Activated CD8-positive, alpha-beta memory T cell treated with anti-CD3 and anti-CD28 coated beads, Interleukin-2, amount 50 U/mL, for 48 hours (primary cell): Measurements from ENCODE around the gene MN1.

Experiments used
- DNase-seq: peaks from one replicate; pipeline ENCODE4 v3.0.0-alpha.2; 2020

Gene MN1

GRCh38 chr22:27825174-27825573 lies 23.6 kb upstream of the MN1 start:
- DNase-seq = peak; percentile 73

- no peak for DNase-seq
These were observed 21.7 kb upstream of the MN1 start for GRCh38 chr22:27823221-27823620.

GRCh38 chr22:27820896-27821866 lies 19.6 kb upstream of the MN1 start:
- no peak for DNase-seq

GRCh38 chr22:27816552-27816951 lies 15.0 kb upstream of the MN1 start:
- no peak for DNase-seq

- no peak for DNase-seq
These were observed 14.4 kb upstream of the MN1 start for GRCh38 chr22:27815826-27816530.

- no peak for DNase-seq
These were observed 13.4 kb upstream of the MN1 start for GRCh38 chr22:27814993-27815392.

- no peak for DNase-seq
These were observed 10.2 kb upstream of the MN1 start for GRCh38 chr22:27811778-27812177.

GRCh38 chr22:27810609-27811151 lies 9.1 kb upstream of the MN1 start:
- no peak for DNase-seq

GRCh38 chr22:27809700-27810608 lies 8.4 kb upstream of the MN1 start:
- DNase-seq = no peak

- DNase-seq = no peak
These were observed 7.7 kb upstream of the MN1 start for GRCh38 chr22:27809226-27809603.

GRCh38 chr22:27808451-27809225 lies 7.1 kb upstream of the MN1 start:
- DNase-seq = no peak

- DNase-seq = no peak
These were observed 4.3 kb upstream of the MN1 start for GRCh38 chr22:27805841-27806240.

- peak; percentile 71 for DNase-seq
These were observed 3.1 kb upstream of the MN1 start for GRCh38 chr22:27804470-27805297.

GRCh38 chr22:27803841-27804415 lies 2.4 kb upstream of the MN1 start:
- no peak for DNase-seq

- peak; percentile 66 for DNase-seq
These were observed 954 bp upstream of the MN1 start for GRCh38 chr22:27802346-27803073.

- DNase-seq = peak; percentile 70
These were observed 347 bp downstream of the MN1 start for GRCh38 chr22:27801202-27801615.

GRCh38 chr22:27800250-27801201 lies 1.0 kb downstream of the MN1 start:
- DNase-seq = no peak

GRCh38 chr22:27799827-27800249 lies 1.7 kb downstream of the MN1 start:
- no peak for DNase-seq
